Nephron progenitor cell (in vitro differentiated cells): ENCODE data around the gene STX19.
A peak's percentile ranks its signal among the peaks of the same experiment; 100 is the strongest.

Experiments used
- DNase-seq: peaks from one replicate; pipeline ENCODE4 v3.0.0; 2021
- H3K27ac Mint-ChIP-seq: 2 replicates; pipeline ENCODE4 v1.8.0; 2021; ENCODE audit warnings: mild to moderate bottlenecking, moderate library complexity, mixed read lengths
- H3K27me3 Mint-ChIP-seq: 2 replicates; pipeline ENCODE4 v1.8.0; 2021; ENCODE audit warnings: mild to moderate bottlenecking, low read depth, mixed read lengths; ENCODE audit not compliant: poor library complexity
- H3K36me3 Mint-ChIP-seq: 2 replicates; pipeline ENCODE4 v1.8.0; 2021; ENCODE audit warnings: low read depth, mixed read lengths
- H3K4me1 Mint-ChIP-seq: 2 replicates; pipeline ENCODE4 v1.8.0; 2021; ENCODE audit warnings: mixed read lengths
- H3K4me3 Mint-ChIP-seq: 2 replicates; pipeline ENCODE4 v1.8.0; 2021; ENCODE audit warnings: mild to moderate bottlenecking, moderate library complexity, mixed read lengths
- H3K9me3 Mint-ChIP-seq: 2 replicates; pipeline ENCODE4 v1.8.0; 2021; ENCODE audit warnings: mild to moderate bottlenecking, moderate library complexity, mixed read lengths
- CTCF ChIP-seq: fragments of 200-600 bp; sonication (generic); IDR thresholded peaks from 2 replicates; pipeline ENCODE4 v1.5.0; 2021; ENCODE audit warnings: antibody characterized with exemption

Gene STX19

GRCh38 chr3:94028093-94028837 lies at the start of gene STX19:
Gene STX19 (minus strand): TSS chr3:94028597. CDS start chr3:94015269, 13,328 bp downstream.
- Mint-ChIP-seq H3K27ac (no peak within 1 kb of the TSS), H3K9me3 (no peaks in the 10 kb centered on the region), H3K4me3 (no peak within 1 kb of the TSS), H3K36me3 (peaks cover 19% of the 10 kb centered on the region), H3K4me1 (no peaks in the 10 kb centered on the region), H3K27me3 (no peaks in the 10 kb centered on the region)
- no peak for DNase-seq
- no peak for TF ChIP-seq CTCF

- Mint-ChIP-seq H3K4me1 (no peaks in the 10 kb centered on the region), H3K36me3 (peaks cover 87% of the 10 kb centered on the region), H3K9me3 (peaks cover 43% of the 10 kb centered on the region), H3K4me3 (no peak overlapping the region), H3K27me3 (no peaks in the 10 kb centered on the region), H3K27ac (no peak overlapping the region)
- no peak for DNase-seq
- TF ChIP-seq CTCF: no peak
These were observed 47.7 kb upstream of the STX19 start for GRCh38 chr3:94076055-94076454.

- Mint-ChIP-seq H3K36me3 (peaks cover 75% of the 10 kb centered on the region), H3K9me3 (peaks cover 34% of the 10 kb centered on the region), H3K4me1 (no peaks in the 10 kb centered on the region), H3K27ac (no peak overlapping the region), H3K27me3 (no peaks in the 10 kb centered on the region), H3K4me3 (no peak overlapping the region)
- DNase-seq: no peak
- no peak for TF ChIP-seq CTCF
These were observed 43.4 kb upstream of the STX19 start for GRCh38 chr3:94071713-94072284.

GRCh38 chr3:94070341-94070911 lies 42.0 kb upstream of the STX19 start:
- Mint-ChIP-seq H3K9me3 (peaks cover 36% of the 10 kb centered on the region), H3K4me1 (no peaks in the 10 kb centered on the region), H3K4me3 (no peak overlapping the region), H3K27ac (peak overlapping the region; percentile 51), H3K27me3 (no peaks in the 10 kb centered on the region), H3K36me3 (peaks cover 71% of the 10 kb centered on the region)
- TF ChIP-seq CTCF: no peak
- no peak for DNase-seq

- Mint-ChIP-seq H3K4me1 (peaks cover 11% of the 10 kb centered on the region), H3K27me3 (no peaks in the 10 kb centered on the region), H3K4me3 (no peak overlapping the region), H3K9me3 (peaks cover 32% of the 10 kb centered on the region), H3K27ac (no peak overlapping the region), H3K36me3 (peaks cover 70% of the 10 kb centered on the region)
- no peak for DNase-seq
- peak; percentile 56 for TF ChIP-seq CTCF
These were observed 40.9 kb upstream of the STX19 start for GRCh38 chr3:94069194-94069813.
